HepG2 (cell line): Measurements from ENCODE around the gene SH3BP2. TPM values are rescaled to one million over a fixed set of nuclear protein-coding genes. Genes with fewer than 3 reads are reported as not detected.

Source experiments
- ATAC-seq: fragments of 200-7000 bp; cut with Tn5 transposase; 3 replicates; pipeline ENCODE4 v1.9.1; 2020; ENCODE audit warnings: mild to moderate bottlenecking, moderate library complexity
- BruUV-seq: library from RNA; stranded (reverse); fragments of 400-500 nt; replicated peaks from 2 replicates; lab custom pipeline; 2021; lab: Mats Ljungman, UMichigan
- CTCF ChIA-PET: fragments of 300-600 bp; formaldehyde crosslinking; extraction: SDS; loops from one replicate; lab custom pipeline; 2021; ENCODE audit warnings: low total read pairs, inconsistent platforms, low intra/inter-chr PET ratio; lab: Yijun Ruan, JAX
- POLR2A ChIA-PET: fragments of 350-600 bp; sonication (Branson Sonifier 250); formaldehyde crosslinking; loops from one replicate; lab custom pipeline; 2020; ENCODE audit warnings: antibody characterized with exemption, inconsistent platforms; lab: Yijun Ruan, JAX
- DNase-seq: peaks from one replicate; pipeline ENCODE4 v3.0.0-alpha.2; 2015; ENCODE audit warnings: low spot score
- FAIRE-seq: peaks from 3 replicates; lab custom pipeline; 2011; peaks lifted over from hg19 to GRCh38; lab: Jason Lieb, UNC
- H2AFZ ChIP-seq: one replicate; pipeline ENCODE4 v1.6.1; 2011; ENCODE audit warnings: low read length, inconsistent platforms
- H3K27ac ChIP-seq: fragments of 300-600 bp; 3 replicates; pipeline ENCODE4 v1.8.0; 2011; ENCODE audit warnings: mixed run types, mild to moderate bottlenecking, mixed read lengths, low read length, inconsistent platforms; ENCODE audit not compliant: insufficient read depth; ENCODE audit errors: extremely low read length
- H3K27me3 ChIP-seq, 2 experiments: fragments of 200-600 bp in 1 of 2; 2 replicates in 1 of 2; 3 replicates in 1 of 2; pipeline versions ENCODE4 v1.6.0 to v1.8.0; 2011; ENCODE audit warnings: low read length in 2 of 2, mild to moderate bottlenecking in 2 of 2, moderate library complexity in 2 of 2, inconsistent platforms in 1 of 2; ENCODE audit not compliant: insufficient read depth in 2 of 2, control insufficient read depth in 1 of 2
- H3K36me3 ChIP-seq, 2 experiments: fragments of 200-600 bp in 1 of 2; replicated peaks in 1 of 2; 2 replicates in 1 of 2; 3 replicates in 1 of 2; pipeline versions ENCODE4 v1.5.1 to v1.8.0; 2011; ENCODE audit warnings: low read length in 2 of 2, inconsistent platforms in 1 of 2; ENCODE audit not compliant: insufficient read depth in 2 of 2, control insufficient read depth in 1 of 2
- H3K4me1 ChIP-seq: 2 replicates; pipeline ENCODE4 v1.5.1; 2012; ENCODE audit warnings: low read length, inconsistent platforms; ENCODE audit not compliant: insufficient read depth
- H3K4me2 ChIP-seq: 2 replicates; pipeline ENCODE4 v1.6.0; 2011; ENCODE audit warnings: low read depth, low read length, inconsistent platforms
- H3K4me3 ChIP-seq, 3 experiments: fragments of 200-600 bp in 1 of 3; sonication (generic), shearing (Covaris generic) in 1 of 3; replicated peaks in 1 of 3; 2 replicates each; pipeline ENCODE4 v1.5.1; 2011 to 2016; ENCODE audit warnings: low read length in 3 of 3, inconsistent platforms in 2 of 3, low read depth in 2 of 3, mild to moderate bottlenecking in 2 of 3, control low read depth in 1 of 3, mixed read lengths in 1 of 3; ENCODE audit not compliant: insufficient read depth in 1 of 3
- H3K79me2 ChIP-seq: one replicate; pipeline ENCODE4 v1.6.1; 2011; ENCODE audit warnings: low read length, inconsistent platforms; ENCODE audit not compliant: insufficient read depth
- H3K9ac ChIP-seq: 2 replicates; pipeline ENCODE4 v1.6.0; 2011; ENCODE audit warnings: mild to moderate bottlenecking, low read depth, low read length, inconsistent platforms; ENCODE audit not compliant: insufficient read depth
- H3K9me3 ChIP-seq: 2 replicates; pipeline ENCODE4 v1.5.1; 2012; ENCODE audit warnings: mild to moderate bottlenecking, low read length
- H4K20me1 ChIP-seq: 2 replicates; pipeline ENCODE4 v1.6.0; 2011; ENCODE audit warnings: inconsistent platforms, mild to moderate bottlenecking, low read length, moderate library complexity; ENCODE audit not compliant: insufficient read depth
- ATM ChIP-seq: fragments of 450-650 bp; IDR thresholded peaks from 2 replicates; pipeline ENCODE4 v1.7.1; 2017; ENCODE audit warnings: mild to moderate bottlenecking, borderline replicate concordance
- HDAC6 ChIP-seq: fragments of 200-600 bp; sonication (generic); IDR thresholded peaks from 2 replicates; pipeline ENCODE4 v1.7.0; 2017; ENCODE audit warnings: mild to moderate bottlenecking, antibody characterized with exemption, low read length, low read depth
- HNF4A ChIP-seq: sonication (generic); formaldehyde crosslinking; IDR thresholded peaks from 2 replicates; pipeline ENCODE4 v1.4.0; 2020; ENCODE audit warnings: missing genetic modification reagents
- NFYB ChIP-seq: sonication (generic); formaldehyde crosslinking; IDR thresholded peaks from 2 replicates; pipeline ENCODE4 v1.4.0; 2020; ENCODE audit warnings: missing genetic modification reagents
- ZNF20 ChIP-seq: sonication (generic); formaldehyde crosslinking; IDR thresholded peaks from 2 replicates; pipeline ENCODE4 v1.4.0; 2020; ENCODE audit warnings: mild to moderate bottlenecking, moderate library complexity, missing genetic modification reagents
- ZNF317 ChIP-seq: sonication (generic); formaldehyde crosslinking; IDR thresholded peaks from 2 replicates; pipeline ENCODE4 v1.5.0; 2020; ENCODE audit warnings: mild to moderate bottlenecking, missing genetic modification reagents
- ZNF607 ChIP-seq: sonication (generic); formaldehyde crosslinking; IDR thresholded peaks from 2 replicates; pipeline ENCODE4 v1.5.1; 2020; ENCODE audit warnings: missing genetic modification reagents, mild to moderate bottlenecking, borderline replicate concordance
- WGBS: methylation state at CpG from one replicate; pipeline ENCODE4 v1.1.6; 2017; ENCODE audit warnings: low lambda C conversion rate; 5-methylcytosine and 5-hydroxymethylcytosine counted together
- in situ Hi-C: cut with HindIII; loops from 2 replicates; pipeline ENCODE4 v1.10.0; 2017; ENCODE audit warnings: low pct_unique_long_range_greater_than_20kb; ENCODE audit not compliant: extremely low pct_ligation_motif_present
- intact Hi-C: fragments of 100-400 bp; cut with micrococcal nuclease; formaldehyde crosslinking; loops from one replicate; pipeline ENCODE4 v1.10.0; 2022; ENCODE audit not compliant: unreplicated experiment
- polyA plus RNA-seq, 8 experiments: library from polyadenylated mRNA; depleted of rRNA in 3 of 8; stranded (reverse) in 7 of 8; unstranded in 1 of 8; fragments of >200 nt; fragmentation: Illumina TruSeq in 4 of 8; extraction: Trizol in 4 of 8; gene quantifications; 2 replicates each; pipeline versions ENCODE4 v1.2.1 to v1.2.3, GENCODE V29; 2011 to 2016; ENCODE audit warnings: low read depth in 4 of 8, missing spikeins in 1 of 8, mixed read lengths in 1 of 8; ENCODE audit not compliant: insufficient read depth in 1 of 8
- total RNA-seq, 5 experiments: library from RNA; depleted of rRNA; stranded (reverse); fragments of >200 nt; fragmentation: Illumina TruSeq; extraction: Trizol; gene quantifications; 2 replicates each; pipeline ENCODE4 v1.2.3, GENCODE V29; 2016; ENCODE audit warnings: low read depth in 1 of 5
- TF ChIP-seq, protein P1 (sequence below), 2 experiments: IDR thresholded peaks; 2 replicates each; pipeline ENCODE4 v1.6.1; 2011 to 2012; ENCODE audit warnings: low read length in 2 of 2, borderline replicate concordance in 1 of 2, low read depth in 1 of 2, mild to moderate bottlenecking in 1 of 2, moderate library complexity in 1 of 2

SH3BP2 gene
- total and polyA plus RNA-seq, 2 of the 13 experiments (the other 11 are each of a cell fraction or from before 2014, with no cell fraction given): 16.9 to 34.5 TPM

DNA sequence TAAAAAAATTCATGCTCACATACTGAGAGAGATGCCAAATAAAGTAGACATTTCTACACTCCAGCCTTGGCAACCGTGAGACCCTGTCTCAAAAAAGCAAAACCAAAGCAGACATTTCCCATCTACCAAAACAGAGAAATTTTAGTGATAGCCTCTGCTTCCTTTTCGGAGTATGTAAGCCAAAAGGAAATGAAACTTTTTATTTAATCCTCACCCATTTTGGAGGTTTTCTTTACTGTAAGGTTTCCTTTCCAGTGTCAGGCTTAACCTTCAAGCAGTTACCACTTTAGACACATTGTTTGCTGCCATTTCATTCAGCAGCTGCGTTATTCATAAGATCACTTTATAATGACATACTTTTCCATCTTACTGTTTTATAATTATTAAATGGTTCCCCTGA is 66.6 kb downstream of the SH3BP2 start (continued):
- TF ChIP-seq, protein P1, sequence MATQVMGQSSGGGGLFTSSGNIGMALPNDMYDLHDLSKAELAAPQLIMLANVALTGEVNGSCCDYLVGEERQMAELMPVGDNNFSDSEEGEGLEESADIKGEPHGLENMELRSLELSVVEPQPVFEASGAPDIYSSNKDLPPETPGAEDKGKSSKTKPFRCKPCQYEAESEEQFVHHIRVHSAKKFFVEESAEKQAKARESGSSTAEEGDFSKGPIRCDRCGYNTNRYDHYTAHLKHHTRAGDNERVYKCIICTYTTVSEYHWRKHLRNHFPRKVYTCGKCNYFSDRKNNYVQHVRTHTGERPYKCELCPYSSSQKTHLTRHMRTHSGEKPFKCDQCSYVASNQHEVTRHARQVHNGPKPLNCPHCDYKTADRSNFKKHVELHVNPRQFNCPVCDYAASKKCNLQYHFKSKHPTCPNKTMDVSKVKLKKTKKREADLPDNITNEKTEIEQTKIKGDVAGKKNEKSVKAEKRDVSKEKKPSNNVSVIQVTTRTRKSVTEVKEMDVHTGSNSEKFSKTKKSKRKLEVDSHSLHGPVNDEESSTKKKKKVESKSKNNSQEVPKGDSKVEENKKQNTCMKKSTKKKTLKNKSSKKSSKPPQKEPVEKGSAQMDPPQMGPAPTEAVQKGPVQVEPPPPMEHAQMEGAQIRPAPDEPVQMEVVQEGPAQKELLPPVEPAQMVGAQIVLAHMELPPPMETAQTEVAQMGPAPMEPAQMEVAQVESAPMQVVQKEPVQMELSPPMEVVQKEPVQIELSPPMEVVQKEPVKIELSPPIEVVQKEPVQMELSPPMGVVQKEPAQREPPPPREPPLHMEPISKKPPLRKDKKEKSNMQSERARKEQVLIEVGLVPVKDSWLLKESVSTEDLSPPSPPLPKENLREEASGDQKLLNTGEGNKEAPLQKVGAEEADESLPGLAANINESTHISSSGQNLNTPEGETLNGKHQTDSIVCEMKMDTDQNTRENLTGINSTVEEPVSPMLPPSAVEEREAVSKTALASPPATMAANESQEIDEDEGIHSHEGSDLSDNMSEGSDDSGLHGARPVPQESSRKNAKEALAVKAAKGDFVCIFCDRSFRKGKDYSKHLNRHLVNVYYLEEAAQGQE (IDR thresholded peaks at IDR 0.05; ENCODE audit: borderline replicate concordance in 1 of 2, low read depth in 1 of 2, low read length in 2 of 2): no peak
- no peak for TF ChIP-seq ATM

DNA sequence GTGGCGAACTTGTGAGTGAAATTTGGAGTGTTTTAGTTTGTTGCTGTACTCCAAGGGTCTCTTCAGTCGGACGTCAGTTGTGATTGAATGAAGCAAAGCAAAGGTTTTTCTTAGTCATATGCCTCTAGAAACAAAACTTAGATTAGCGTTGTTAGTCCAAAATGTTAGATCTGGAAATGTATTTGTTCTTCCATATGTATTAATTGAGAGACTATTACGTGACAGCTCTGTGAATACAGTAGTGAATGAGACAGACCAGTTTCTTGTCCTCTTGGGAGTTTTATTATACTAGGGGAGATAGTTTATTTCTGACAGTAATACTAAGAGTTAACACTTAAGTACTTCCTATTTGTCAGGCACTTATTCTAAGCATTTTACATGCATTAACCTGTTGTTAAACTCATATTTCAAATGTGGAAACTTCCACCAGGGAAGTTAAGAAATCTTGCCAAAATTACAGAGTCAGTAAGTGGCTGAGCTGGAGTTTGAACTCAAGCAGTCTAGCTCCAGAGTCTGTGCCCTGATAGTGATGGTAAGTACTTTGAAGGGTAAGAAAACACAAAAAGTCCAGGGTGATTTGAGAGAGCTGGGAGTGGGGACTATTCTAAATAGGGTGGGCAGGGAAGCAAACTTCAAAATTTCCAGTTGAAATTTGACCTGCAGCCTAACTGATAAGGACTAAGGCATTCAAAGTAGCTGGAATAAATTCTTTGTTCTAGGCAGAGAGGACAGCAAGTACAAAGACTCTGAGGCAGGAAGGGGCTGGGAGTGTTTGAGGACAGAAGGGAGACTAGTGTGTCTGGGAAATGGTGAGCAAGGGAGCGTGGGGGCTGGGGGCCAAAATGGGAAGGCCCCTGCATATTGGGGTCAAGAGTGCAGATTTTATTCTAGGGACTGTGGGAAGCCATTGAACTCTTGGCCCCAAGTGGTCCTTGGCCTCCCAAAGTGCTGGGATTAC is 67.8 kb downstream of the SH3BP2 start:
- ChIA-PET POLR2A (interaction anchor here (0.8 to 1.2 kb wide), 2 partner anchors 16 to 67 kb away, joined by 3 to 7 read pairs; no protein-coding TSS in a partner anchor), CTCF (no interaction called here)
- peak overlapping the region; percentile 27; the same call in 1 of the 2 replicates for H3K9ac ChIP-seq
- WGBS: 44% methylated on average over 6 of the region's 6 CpGs
- no TSS peak for BruUV-seq
- no peaks in the 10 kb centered on the region for H3K27me3 ChIP-seq
- peak overlapping the region; percentile 63 for H3K27ac ChIP-seq
- H4K20me1 ChIP-seq: peaks cover 31% of the 10 kb centered on the region
- H3K4me1 ChIP-seq: peaks cover 98% of the 10 kb centered on the region
- H3K36me3 ChIP-seq: no peaks in the 10 kb centered on the region
- H3K4me3 ChIP-seq: peak overlapping the region in 1 of 3 experiments; percentile 21; a peak in 1 of 6 replicates
- peak overlapping the region; percentile 58 for H3K4me2 ChIP-seq
- intact Hi-C loops: loop anchor here (2.0 to 10.0 kb wide), 4 partner anchors 16 to 106 kb away; partner anchors contain the start of gene TNIP2
- H3K79me2 ChIP-seq: peaks cover 95% of the 10 kb centered on the region
- H3K9me3 ChIP-seq: no peaks in the 10 kb centered on the region
- no peak overlapping the region for H2AFZ ChIP-seq
- DNase-seq: peak; percentile 95
- FAIRE-seq: no peak
- ATAC-seq: peak; percentile 91
- in situ Hi-C loops: no loop called here
- TF ChIP-seq NFYB (no peak), ZNF20 (CRISPR knock-in tag) (no peak), ZNF317 (CRISPR knock-in tag) (0 out of 2 replicates have a peak, but pooled peaks have one; percentile 32), HNF4A (CRISPR knock-in tag) (peak; percentile 84), ZNF607 (CRISPR knock-in tag) (no peak), HDAC6 (no peak)
